ENCODE measurements around the gene NXPE1. TPM values are rescaled to one million over a fixed set of nuclear protein-coding genes. Genes with fewer than 3 reads are reported as not detected.
"Not testable (repeated sequence)": the region's sequence is repeated elsewhere in the genome, so short reads cannot be mapped to it uniquely, and the experiment has no call there.

The NXPE1 gene
- total and polyA plus RNA-seq, 8 donors = 0.09 TPM; not detected in 7

- intact Hi-C loops (cut with DNase I) = no loop called here
- DNase-seq = no peak
- no peak for FAIRE-seq
- no peak for ATAC-seq
- Histone ChIP-seq H3K36me3 (no peaks in the 10 kb centered on the region), H3K9me3 (no peaks in the 10 kb centered on the region), H3K4me3 (no peak overlapping the region), H3K27me3 (no peaks in the 10 kb centered on the region), H3K4me1 (no peaks in the 10 kb centered on the region), H3K27ac (no peak overlapping the region)
- TF ChIP-seq, protein P1, sequence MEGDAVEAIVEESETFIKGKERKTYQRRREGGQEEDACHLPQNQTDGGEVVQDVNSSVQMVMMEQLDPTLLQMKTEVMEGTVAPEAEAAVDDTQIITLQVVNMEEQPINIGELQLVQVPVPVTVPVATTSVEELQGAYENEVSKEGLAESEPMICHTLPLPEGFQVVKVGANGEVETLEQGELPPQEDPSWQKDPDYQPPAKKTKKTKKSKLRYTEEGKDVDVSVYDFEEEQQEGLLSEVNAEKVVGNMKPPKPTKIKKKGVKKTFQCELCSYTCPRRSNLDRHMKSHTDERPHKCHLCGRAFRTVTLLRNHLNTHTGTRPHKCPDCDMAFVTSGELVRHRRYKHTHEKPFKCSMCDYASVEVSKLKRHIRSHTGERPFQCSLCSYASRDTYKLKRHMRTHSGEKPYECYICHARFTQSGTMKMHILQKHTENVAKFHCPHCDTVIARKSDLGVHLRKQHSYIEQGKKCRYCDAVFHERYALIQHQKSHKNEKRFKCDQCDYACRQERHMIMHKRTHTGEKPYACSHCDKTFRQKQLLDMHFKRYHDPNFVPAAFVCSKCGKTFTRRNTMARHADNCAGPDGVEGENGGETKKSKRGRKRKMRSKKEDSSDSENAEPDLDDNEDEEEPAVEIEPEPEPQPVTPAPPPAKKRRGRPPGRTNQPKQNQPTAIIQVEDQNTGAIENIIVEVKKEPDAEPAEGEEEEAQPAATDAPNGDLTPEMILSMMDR (IDR thresholded peaks at IDR 0.05) = no peak
- 57 to 68% methylated on average over 9 of the region's 9 CpGs for WGBS, 2 donors
Measured at GRCh38 chr11:114606003-114606801, 46.5 kb upstream of the NXPE1 start.

- Histone ChIP-seq H3K9me3 (no peaks in the 10 kb centered on the region), H3K27ac (no peak overlapping the region), H3K27me3 (no peaks in the 10 kb centered on the region), H3K4me1 (no peaks in the 10 kb centered on the region), H3K4me3 (no peak overlapping the region), H3K36me3 (no peaks in the 10 kb centered on the region)
- no peak for DNase-seq
- ATAC-seq = no peak
- WGBS, 2 donors = 70 to 88% methylated on average over 10 of the region's 10 CpGs
- intact Hi-C loops (cut with DNase I) = no loop called here
- TF ChIP-seq, protein P1 (IDR thresholded peaks at IDR 0.05) = no peak
- FAIRE-seq = no peak
Measured at GRCh38 chr11:114605370-114605769, 45.7 kb upstream of the NXPE1 start.

DNA sequence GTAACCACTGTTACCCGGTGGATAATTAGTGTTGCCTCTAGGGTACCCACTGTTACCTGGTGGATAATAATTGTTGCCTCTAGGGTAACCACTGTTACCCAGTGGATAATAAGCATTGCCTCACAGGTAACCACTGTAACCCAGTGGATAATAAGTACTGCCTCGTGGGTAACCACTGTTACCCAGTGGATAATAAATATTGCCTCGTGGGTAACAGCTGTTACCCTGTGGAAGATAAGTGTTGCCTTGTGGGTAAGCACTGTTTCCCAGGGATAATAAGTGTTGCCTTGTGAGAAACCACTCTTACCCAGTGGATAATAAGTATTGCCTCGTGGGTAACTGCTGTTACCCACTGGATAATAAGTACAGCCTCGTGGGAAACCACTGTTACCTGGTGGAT is 45.2 kb upstream of the NXPE1 start:
- H3K27me3 ChIP-seq = no peaks in the 10 kb centered on the region
- no peak for ATAC-seq
- no peaks in the 10 kb centered on the region for H3K4me1 ChIP-seq
- no peak for DNase-seq
- intact Hi-C loops (cut with DNase I) = no loop called here
- no peak overlapping the region for H3K4me3 ChIP-seq
- TF ChIP-seq, protein P1 (IDR thresholded peaks at IDR 0.05) = no peak
- WGBS, 2 donors = 42 to 60% methylated on average over 5 of the region's 5 CpGs
- FAIRE-seq = no peak
- H3K9me3 ChIP-seq = no peaks in the 10 kb centered on the region
- H3K36me3 ChIP-seq = no peaks in the 10 kb centered on the region
- H3K27ac ChIP-seq = no peak overlapping the region

GRCh38 chr11:114604179-114604813 is 44.6 kb upstream of the NXPE1 start:
- no peak for FAIRE-seq
- H3K4me1 ChIP-seq = no peaks in the 10 kb centered on the region
- ATAC-seq = no peak
- WGBS, 2 donors = 65 to 77% methylated on average over 13 of the region's 13 CpGs
- no peak for DNase-seq
- H3K27me3 ChIP-seq = no peaks in the 10 kb centered on the region
- TF ChIP-seq, protein P1 (IDR thresholded peaks at IDR 0.05) = no peak
- no peaks in the 10 kb centered on the region for H3K36me3 ChIP-seq
- no peaks in the 10 kb centered on the region for H3K9me3 ChIP-seq
- H3K4me3 ChIP-seq = no peak overlapping the region
- intact Hi-C loops (cut with DNase I) = no loop called here
- no peak overlapping the region for H3K27ac ChIP-seq

DNA sequence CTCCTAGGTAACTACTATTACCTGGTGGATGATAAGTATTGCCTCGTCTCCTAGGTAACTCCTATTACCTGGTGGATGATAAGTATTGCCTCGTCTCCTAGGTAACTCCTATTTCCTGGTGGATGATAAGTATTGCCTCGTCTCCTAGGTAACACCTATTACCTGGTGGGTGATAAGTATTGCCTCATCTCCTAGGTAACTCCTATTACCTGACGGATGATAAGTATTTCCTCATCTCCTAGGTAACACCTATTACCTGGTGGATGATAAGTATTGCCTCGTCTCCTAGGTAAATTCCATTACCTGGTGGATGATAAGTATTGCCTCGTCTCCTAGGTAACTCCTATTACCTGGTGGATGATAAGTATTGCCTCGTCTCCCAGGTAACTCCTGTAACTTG is 43.5 kb upstream of the NXPE1 start:
- H3K27ac ChIP-seq; ATAC-seq; intact Hi-C loops (cut with DNase I); H3K27me3 ChIP-seq; H3K4me3 ChIP-seq; DNase-seq; H3K36me3 ChIP-seq; H3K4me1 ChIP-seq; H3K9me3 ChIP-seq: not testable (repeated sequence)
- 43 to 62% methylated on average over 7 of the region's 7 CpGs for WGBS, 2 donors
- FAIRE-seq = peak; percentile 23

All from pancreas (tissue), 10 donors.